Retinal pigment epithelial cell (primary cell): ENCODE results near the gene PLA2G4F.

Experiments
- DNase-seq: peaks from one replicate; pipeline ENCODE4 v3.0.0-alpha.2; 2010; ENCODE audit warnings: low read depth
- H3K4me3 ChIP-seq: 2 replicates; pipeline ENCODE4 v1.5.1; 2011; ENCODE audit warnings: mild to moderate bottlenecking, low read length, control low read depth, moderate library complexity
- TF ChIP-seq, protein P1 (sequence below): conservative IDR thresholded peaks from 2 replicates; pipeline ENCODE4 v1.5.1; 2011; ENCODE audit warnings: low read depth, low read length, control low read depth, inconsistent platforms

The PLA2G4F gene

DNA sequence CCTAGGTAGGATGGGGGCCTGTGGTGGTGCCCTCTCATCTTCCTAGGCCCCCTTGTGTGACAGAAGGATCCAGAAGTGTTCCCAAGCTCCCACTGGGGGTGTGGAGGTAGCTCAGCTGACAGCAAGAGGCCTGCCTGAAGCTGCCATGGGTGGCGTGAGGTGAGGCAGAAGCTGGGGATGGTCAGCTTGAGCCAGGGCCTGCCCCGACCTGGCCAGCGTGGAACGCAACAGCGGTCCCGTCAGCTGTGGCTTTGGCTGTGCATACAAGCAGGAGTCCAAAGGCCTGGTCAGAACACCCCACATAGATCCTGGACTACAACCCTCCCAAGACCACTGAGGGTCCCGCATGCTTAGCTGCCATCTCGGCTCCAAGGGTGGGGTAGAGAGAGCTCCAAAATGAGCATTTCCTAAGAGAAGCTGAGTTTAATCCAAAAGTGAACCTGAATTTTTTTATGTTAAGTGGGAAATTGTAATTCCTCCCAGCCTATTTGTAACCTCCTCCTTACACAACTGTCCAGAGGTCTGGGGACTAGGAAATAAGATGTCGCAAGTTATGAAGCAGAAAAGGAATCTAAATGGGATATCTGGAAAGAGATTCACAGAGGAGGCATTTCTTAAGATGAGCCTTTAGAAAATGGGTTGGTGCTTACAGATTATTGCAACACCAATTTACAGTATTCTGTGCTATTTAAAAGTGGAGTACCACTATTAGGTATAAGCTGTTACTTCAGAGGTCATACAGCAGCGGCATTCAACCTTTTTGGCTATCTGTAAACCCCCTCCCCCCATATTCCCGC is 52.1 kb downstream of the PLA2G4F start:
- H3K4me3 ChIP-seq = no peak overlapping the region
- no peak for DNase-seq
- TF ChIP-seq, protein P1, sequence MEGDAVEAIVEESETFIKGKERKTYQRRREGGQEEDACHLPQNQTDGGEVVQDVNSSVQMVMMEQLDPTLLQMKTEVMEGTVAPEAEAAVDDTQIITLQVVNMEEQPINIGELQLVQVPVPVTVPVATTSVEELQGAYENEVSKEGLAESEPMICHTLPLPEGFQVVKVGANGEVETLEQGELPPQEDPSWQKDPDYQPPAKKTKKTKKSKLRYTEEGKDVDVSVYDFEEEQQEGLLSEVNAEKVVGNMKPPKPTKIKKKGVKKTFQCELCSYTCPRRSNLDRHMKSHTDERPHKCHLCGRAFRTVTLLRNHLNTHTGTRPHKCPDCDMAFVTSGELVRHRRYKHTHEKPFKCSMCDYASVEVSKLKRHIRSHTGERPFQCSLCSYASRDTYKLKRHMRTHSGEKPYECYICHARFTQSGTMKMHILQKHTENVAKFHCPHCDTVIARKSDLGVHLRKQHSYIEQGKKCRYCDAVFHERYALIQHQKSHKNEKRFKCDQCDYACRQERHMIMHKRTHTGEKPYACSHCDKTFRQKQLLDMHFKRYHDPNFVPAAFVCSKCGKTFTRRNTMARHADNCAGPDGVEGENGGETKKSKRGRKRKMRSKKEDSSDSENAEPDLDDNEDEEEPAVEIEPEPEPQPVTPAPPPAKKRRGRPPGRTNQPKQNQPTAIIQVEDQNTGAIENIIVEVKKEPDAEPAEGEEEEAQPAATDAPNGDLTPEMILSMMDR = no peak

- H3K4me3 ChIP-seq = no peak overlapping the region
- TF ChIP-seq, protein P1 = no peak
- peak; percentile 24 for DNase-seq
These were observed 53.7 kb downstream of the PLA2G4F start for GRCh38 chr15:42102646-42103235.

DNA sequence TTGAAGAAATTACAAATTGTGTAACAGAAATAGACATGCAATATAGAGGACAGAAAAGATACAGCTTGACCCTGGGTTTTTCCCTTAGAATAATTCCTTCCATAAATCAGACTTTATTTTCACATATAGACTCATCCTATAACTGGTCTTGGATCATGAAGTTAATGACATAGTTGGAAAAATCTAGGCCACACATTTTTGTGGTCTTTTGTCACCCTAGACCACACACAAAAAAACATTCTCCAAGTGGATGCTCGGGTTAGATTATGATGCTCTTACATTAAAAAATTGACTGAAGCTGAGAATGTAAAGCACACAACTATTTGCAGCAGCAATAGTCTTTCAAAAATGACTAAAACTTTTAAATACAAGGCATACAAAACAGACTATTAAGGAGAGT is 54.6 kb downstream of the PLA2G4F start:
- DNase-seq = no peak
- H3K4me3 ChIP-seq = no peak overlapping the region
- TF ChIP-seq, protein P1 = no peak

DNA sequence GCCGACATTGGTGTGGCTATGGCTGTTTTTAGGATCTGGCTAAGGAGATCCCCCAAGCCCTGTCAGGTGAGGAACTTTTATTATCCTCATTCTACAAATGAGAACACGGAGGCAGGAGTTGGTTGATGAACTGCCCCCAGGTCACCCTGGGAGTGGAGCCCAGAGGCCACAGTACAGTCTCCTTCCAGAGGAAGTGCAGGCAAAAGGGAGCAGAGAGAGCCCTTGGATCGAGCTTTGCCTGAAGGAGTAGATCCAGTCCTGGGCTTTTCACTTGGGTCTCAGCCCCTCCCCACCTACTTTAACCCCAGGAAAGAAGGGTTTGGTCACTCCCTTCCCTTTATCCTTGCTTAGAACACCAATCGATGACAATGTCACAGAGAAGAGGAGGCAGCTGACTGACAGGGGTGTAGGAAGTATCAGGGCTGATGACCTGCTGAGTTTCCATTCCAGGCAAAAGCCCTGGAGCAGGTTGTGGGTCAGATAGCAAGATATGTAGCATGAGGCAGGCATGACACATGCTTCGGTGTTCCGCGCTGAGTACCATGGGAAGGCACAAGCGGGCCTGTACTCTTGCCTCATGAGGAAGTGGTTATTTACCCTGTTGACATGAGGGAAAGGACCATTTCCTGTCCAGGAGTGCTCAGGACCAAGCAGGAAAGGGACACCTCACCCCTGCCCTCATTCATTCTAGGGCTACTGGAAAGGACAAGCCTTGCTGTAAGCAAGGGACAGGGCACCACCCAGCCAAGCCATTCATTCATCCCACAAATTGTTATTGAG is 56.2 kb downstream of the PLA2G4F start:
- no peak overlapping the region for H3K4me3 ChIP-seq
- TF ChIP-seq, protein P1 = no peak
- no peak for DNase-seq

DNA sequence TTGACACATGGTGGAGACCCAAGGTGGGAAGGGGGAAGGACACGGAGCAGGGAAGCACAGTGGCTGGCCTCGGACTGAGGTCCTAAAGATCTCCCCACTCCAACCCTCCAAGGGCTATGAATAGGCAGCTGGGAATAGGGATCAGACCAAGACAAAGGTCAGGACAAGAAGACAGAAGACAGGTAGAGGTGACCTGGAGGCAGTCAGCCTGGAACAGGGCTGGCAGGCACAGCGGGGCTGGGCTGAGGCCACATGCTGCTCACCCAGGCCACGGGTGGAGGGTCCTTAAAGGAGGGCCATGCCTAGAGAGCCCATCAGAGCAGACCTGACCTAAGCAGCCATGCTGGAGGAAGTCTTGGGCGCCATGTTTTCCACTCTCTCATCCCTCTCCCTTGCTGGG is 59.4 kb downstream of the PLA2G4F start:
- H3K4me3 ChIP-seq = no peak overlapping the region
- TF ChIP-seq, protein P1 = no peak
- no peak for DNase-seq

DNA sequence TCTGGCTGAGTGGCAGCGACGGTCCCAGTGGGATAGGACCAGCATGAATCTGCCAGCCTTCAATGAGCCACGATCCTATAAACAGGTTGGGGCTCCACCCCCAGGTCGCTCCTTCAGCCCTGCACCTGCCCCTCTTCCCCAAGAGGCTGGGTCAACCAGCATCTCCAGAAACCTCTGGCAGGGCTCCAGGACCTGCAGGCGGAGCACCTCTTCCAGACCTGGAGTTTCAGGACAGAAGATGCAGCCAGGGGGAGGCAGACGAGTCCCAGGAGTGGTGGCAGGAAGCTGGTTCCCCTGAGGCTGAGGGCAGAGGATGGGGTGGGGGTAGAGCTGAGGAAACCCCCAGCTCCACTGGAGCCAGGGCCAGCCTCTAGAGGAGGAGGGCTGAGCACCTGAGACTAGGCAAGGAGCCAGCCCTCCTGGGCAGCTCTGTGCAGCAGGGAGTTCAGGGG is 61.9 kb downstream of the PLA2G4F start, which contains the start of gene PLA2G4D:
Gene PLA2G4D (minus strand): TSS at position 51 of the 452 bp plus-strand sequence. CDS start 103 bp downstream, outside the sequence.
- H3K4me3 ChIP-seq = no peak within 1 kb of the TSS
- DNase-seq = no peak

More for the DNA sequence above, 61.9 kb downstream of the PLA2G4F start, which contains the start of gene PLA2G4D:
- TF ChIP-seq, protein P1 = no peak
